GM18511 (cell line): ENCODE results near the gene DAB2IP.
"Not testable (repeated sequence)": the region's sequence is repeated elsewhere in the genome, so short reads cannot be mapped to it uniquely, and the experiment has no call there.

Experiments
- ATAC-seq: cut with Tn5 transposase; IDR thresholded peaks from one replicate; pipeline ENCODE4 v1.9.1; 2021; ENCODE audit warnings: mild to moderate bottlenecking, moderate library complexity; ENCODE audit not compliant: unreplicated experiment

Gene DAB2IP

GRCh38 chr9:121741228-121741918, 89.9 kb downstream of the DAB2IP start:
- ATAC-seq = no peak

- ATAC-seq = not testable (repeated sequence)
Measured at GRCh38 chr9:121741919-121742283, 90.5 kb downstream of the DAB2IP start.

- no peak for ATAC-seq
Measured at GRCh38 chr9:121742923-121743322, 91.5 kb downstream of the DAB2IP start.

- no peak for ATAC-seq
Measured at GRCh38 chr9:121743441-121744001, 92.1 kb downstream of the DAB2IP start.

GRCh38 chr9:121744002-121744686, 92.7 kb downstream of the DAB2IP start:
- no peak for ATAC-seq

GRCh38 chr9:121744687-121745395, 93.4 kb downstream of the DAB2IP start:
- ATAC-seq = no peak

- no peak for ATAC-seq
Measured at GRCh38 chr9:121745396-121745695, 93.9 kb downstream of the DAB2IP start.

- no peak for ATAC-seq
Measured at GRCh38 chr9:121746411-121746810, 95.0 kb downstream of the DAB2IP start.

- no peak for ATAC-seq
Measured at GRCh38 chr9:121746866-121747265, 95.4 kb downstream of the DAB2IP start.

GRCh38 chr9:121748074-121748473, 96.6 kb downstream of the DAB2IP start:
- ATAC-seq = no peak

- ATAC-seq = no peak
Measured at GRCh38 chr9:121748727-121749423, 97.4 kb downstream of the DAB2IP start.

- ATAC-seq = no peak
Measured at GRCh38 chr9:121749614-121750013, 98.2 kb downstream of the DAB2IP start.

- no peak for ATAC-seq
Measured at GRCh38 chr9:121750259-121750714, 98.9 kb downstream of the DAB2IP start.

GRCh38 chr9:121750715-121751623, 99.5 kb downstream of the DAB2IP start:
- ATAC-seq = no peak

GRCh38 chr9:121751686-121752445, 100.4 kb downstream of the DAB2IP start:
- no peak for ATAC-seq

- no peak for ATAC-seq
Measured at GRCh38 chr9:121752929-121753328, 101.5 kb downstream of the DAB2IP start.

- ATAC-seq = no peak
Measured at GRCh38 chr9:121753802-121754654, 102.6 kb downstream of the DAB2IP start.

GRCh38 chr9:121754655-121755436, 103.4 kb downstream of the DAB2IP start:
- no peak for ATAC-seq
